Measurements from ENCODE around the gene HELZ. TPM values are rescaled to one million over a fixed set of nuclear protein-coding genes. Genes with fewer than 3 reads are reported as not detected.

Gene HELZ
- polyA plus RNA-seq, 3 donors = 24.8 to 44.1 (median 39.9) TPM

- H2AFZ ChIP-seq (ENCODE audit: insufficient read depth, low read depth, low read length, poor library complexity, severe bottlenecking) = no peak overlapping the region
- Mint-ChIP-seq H3K27ac (no peak overlapping the region), H3K4me3 (no peak overlapping the region), H3K36me3 (peaks cover 24 to 35% of the 10 kb centered on the region in 2 donors), H3K27me3 (ENCODE audit: low read depth in 3 of 3) (no peaks in the 10 kb centered on the region), H3K9me3 (no peaks in the 10 kb centered on the region), H3K4me1 (no peaks in the 10 kb centered on the region)
- no peak overlapping the region for H3K4me3 ChIP-seq (replicated peaks in 1 of 3; ENCODE audit: low read depth in 2 of 3, low read length in 3 of 3)
- H3K9me3 ChIP-seq (replicated peaks in 1 of 2; ENCODE audit: control insufficient read depth in 1 of 2, insufficient read depth in 1 of 2, low read length in 2 of 2) = no peaks in the 10 kb centered on the region
- intact Hi-C loops (cut with micrococcal nuclease) = no loop called here
- no peaks in the 10 kb centered on the region for H3K79me2 ChIP-seq (ENCODE audit: insufficient read depth, low read length)
- no peak for TF ChIP-seq CTCF (IDR thresholded peaks at IDR 0.05)
- H3K4me2 ChIP-seq (replicated peaks; ENCODE audit: extremely low read depth, low read length, poor library complexity, severe bottlenecking) = no peak overlapping the region
- DNase-seq = no peak
- no peak overlapping the region for H3K27ac ChIP-seq (ENCODE audit: low read depth in 1 of 2, low read length in 2 of 2)
- H3K27me3 ChIP-seq (ENCODE audit: control insufficient read depth in 2 of 2, insufficient read depth in 2 of 2, low read length in 2 of 2) = no peaks in the 10 kb centered on the region
- H3K9ac ChIP-seq (ENCODE audit: insufficient read depth, low read length, poor library complexity, severe bottlenecking) = no peak overlapping the region
- H4K20me1 ChIP-seq (ENCODE audit: insufficient read depth, low read length) = peaks cover 14% of the 10 kb centered on the region
- H3K36me3 ChIP-seq (replicated peaks in 1 of 2; ENCODE audit: control insufficient read depth in 1 of 2, insufficient read depth in 2 of 2, low read length in 2 of 2) = peaks cover 18 to 37% of the 10 kb centered on the region in 2 donors
- no CpG with 5 or more reads among the region's 5 CpGs for WGBS (ENCODE audit: insufficient coverage)
- no peaks in the 10 kb centered on the region for H3K4me1 ChIP-seq (ENCODE audit: control insufficient read depth in 1 of 2, insufficient read depth in 2 of 2, low read length in 2 of 2)
These were observed 175.3 kb downstream of the HELZ start for GRCh38 chr17:67069603-67070136.

- H3K79me2 ChIP-seq (ENCODE audit: insufficient read depth, low read length) = no peaks in the 10 kb centered on the region
- no peaks in the 10 kb centered on the region for H3K27me3 ChIP-seq (ENCODE audit: control insufficient read depth in 2 of 2, insufficient read depth in 2 of 2, low read length in 2 of 2)
- no peaks in the 10 kb centered on the region for H3K4me1 ChIP-seq (ENCODE audit: control insufficient read depth in 1 of 2, insufficient read depth in 2 of 2, low read length in 2 of 2)
- peak overlapping the region in 1 of 7 donors; percentile 65 for H3K27ac Mint-ChIP-seq
- H3K4me2 ChIP-seq (replicated peaks; ENCODE audit: extremely low read depth, low read length, poor library complexity, severe bottlenecking) = no peak overlapping the region
- peaks cover 14% of the 10 kb centered on the region for H4K20me1 ChIP-seq (ENCODE audit: insufficient read depth, low read length)
- WGBS (ENCODE audit: insufficient coverage) = 100% methylated on average over 1 of the region's 3 CpGs
- peaks cover 20 to 29% of the 10 kb centered on the region in 2 donors for H3K36me3 Mint-ChIP-seq
- peaks cover 13 to 30% of the 10 kb centered on the region in 2 donors for H3K36me3 ChIP-seq (replicated peaks in 1 of 2; ENCODE audit: control insufficient read depth in 1 of 2, insufficient read depth in 2 of 2, low read length in 2 of 2)
- DNase-seq = no peak
- no peak overlapping the region for H3K27ac ChIP-seq (ENCODE audit: low read depth in 1 of 2, low read length in 2 of 2)
- H2AFZ ChIP-seq (ENCODE audit: insufficient read depth, low read depth, low read length, poor library complexity, severe bottlenecking) = no peak overlapping the region
- H3K9me3 Mint-ChIP-seq = peaks cover 0 to 1% (median 0%) of the 10 kb centered on the region in 7 donors
- intact Hi-C loops (cut with micrococcal nuclease) = no loop called here
- H3K27me3 Mint-ChIP-seq (ENCODE audit: low read depth in 3 of 3) = no peaks in the 10 kb centered on the region
- no peaks in the 10 kb centered on the region for H3K9me3 ChIP-seq (replicated peaks in 1 of 2; ENCODE audit: control insufficient read depth in 1 of 2, insufficient read depth in 1 of 2, low read length in 2 of 2)
- no peak for TF ChIP-seq CTCF (IDR thresholded peaks at IDR 0.05)
- H3K4me3 ChIP-seq (replicated peaks in 1 of 3; ENCODE audit: low read depth in 2 of 3, low read length in 3 of 3) = no peak overlapping the region
- no peaks in the 10 kb centered on the region for H3K4me1 Mint-ChIP-seq
- H3K4me3 Mint-ChIP-seq = no peak overlapping the region
- no peak overlapping the region for H3K9ac ChIP-seq (ENCODE audit: insufficient read depth, low read length, poor library complexity, severe bottlenecking)
These were observed 176.0 kb downstream of the HELZ start for GRCh38 chr17:67068999-67069398.

Data from CD14-positive monocyte (primary cell).